SK-N-MC (cell line): ENCODE data around the gene METTL15.
"Not testable (repeated sequence)": the region's sequence is repeated elsewhere in the genome, so short reads cannot be mapped to it uniquely, and the experiment has no call there.

Experiments
- EZH2 ChIP-seq: fragments of 200-600 bp; sonication (generic); IDR thresholded peaks from one replicate; pipeline ENCODE4 v1.6.1; 2017; ENCODE audit warnings: antibody characterized with exemption
- FOXP2 ChIP-seq: optimal IDR thresholded peaks from 2 replicates; pipeline ENCODE3; 2011; ENCODE audit warnings: mild to moderate bottlenecking, moderate library complexity; ENCODE audit not compliant: insufficient read depth; ENCODE audit errors: extremely low read length, control extremely low read depth
- POLR2AphosphoS5 ChIP-seq: IDR thresholded peaks from 2 replicates; pipeline ENCODE4 v1.6.1; 2012; ENCODE audit warnings: mild to moderate bottlenecking, low read depth, low read length, borderline replicate concordance

DNA sequence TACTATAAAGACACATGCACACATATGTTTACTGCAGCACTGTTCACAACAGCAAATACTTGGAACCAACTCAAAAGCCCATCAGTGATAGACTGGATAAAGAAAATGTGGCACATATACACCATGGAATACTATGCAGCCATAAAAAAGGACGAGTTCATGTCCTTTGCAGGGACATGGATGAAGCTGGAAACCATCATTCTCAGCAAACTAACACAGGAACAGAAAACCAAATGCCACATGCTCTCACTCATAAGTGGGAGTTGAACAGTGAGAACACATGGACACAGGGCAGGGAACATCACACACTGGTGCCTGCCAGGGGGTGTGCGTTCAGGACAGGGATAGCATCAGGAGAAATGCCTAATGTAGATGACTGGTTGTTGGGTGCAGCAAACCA lies 164.1 kb downstream of the METTL15 start:
- TF ChIP-seq EZH2, POLR2AphosphoS5, FOXP2: not testable (repeated sequence)
